ENCODE data around the gene ACADS.

ACADS gene

DNA sequence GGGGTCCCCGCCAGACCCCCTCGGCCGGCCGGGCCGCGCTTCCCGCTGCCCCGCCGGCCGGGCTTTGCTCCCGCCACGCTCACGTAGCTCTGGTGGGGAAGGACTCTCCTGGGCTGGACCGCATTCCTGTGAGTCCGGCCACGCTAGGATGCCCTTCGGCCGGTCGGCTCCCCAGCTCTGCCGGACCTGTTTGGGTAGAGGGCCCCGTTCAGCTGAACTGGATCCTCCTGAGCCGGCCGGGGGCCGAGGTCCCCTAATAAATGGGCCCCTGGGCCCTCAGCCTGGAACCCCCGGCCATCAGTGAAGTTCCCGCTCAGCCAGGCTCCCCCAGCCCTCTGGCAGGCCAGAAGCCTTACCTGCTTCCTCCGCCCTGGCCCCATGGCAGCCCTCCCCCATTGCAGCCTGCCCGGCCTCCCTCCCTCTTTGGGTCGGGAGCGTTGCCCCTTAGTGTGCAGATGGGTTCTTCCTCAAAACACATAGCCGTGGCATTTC lies 14.8 kb upstream of the ACADS start:
- peaks cover 20 to 25% of the 10 kb centered on the region in 2 donors for H3K4me1 Mint-ChIP-seq
- peak; percentile 49 to 56 for ATAC-seq (replicated peaks)
- no peaks in the 10 kb centered on the region for H3K27me3 Mint-ChIP-seq
- no peaks in the 10 kb centered on the region for H3K9me3 Mint-ChIP-seq
- DNase-seq: no peak
- peak overlapping the region; percentile 87 to 93 for H3K4me3 Mint-ChIP-seq
- peaks cover 8 to 19% of the 10 kb centered on the region in 2 donors for H3K36me3 Mint-ChIP-seq
- H3K27ac Mint-ChIP-seq: peak overlapping the region; percentile 82

GRCh38 chr12:120711411-120711810 lies 14.2 kb upstream of the ACADS start:
- no peak for DNase-seq
- ATAC-seq (replicated peaks): no peak
- Mint-ChIP-seq H3K27ac (peak overlapping the region; percentile 82), H3K4me3 (peak overlapping the region; percentile 87 to 93), H3K9me3 (no peaks in the 10 kb centered on the region), H3K27me3 (no peaks in the 10 kb centered on the region), H3K36me3 (peaks cover 12 to 18% of the 10 kb centered on the region in 2 donors), H3K4me1 (peaks cover 20 to 25% of the 10 kb centered on the region in 2 donors)

DNA sequence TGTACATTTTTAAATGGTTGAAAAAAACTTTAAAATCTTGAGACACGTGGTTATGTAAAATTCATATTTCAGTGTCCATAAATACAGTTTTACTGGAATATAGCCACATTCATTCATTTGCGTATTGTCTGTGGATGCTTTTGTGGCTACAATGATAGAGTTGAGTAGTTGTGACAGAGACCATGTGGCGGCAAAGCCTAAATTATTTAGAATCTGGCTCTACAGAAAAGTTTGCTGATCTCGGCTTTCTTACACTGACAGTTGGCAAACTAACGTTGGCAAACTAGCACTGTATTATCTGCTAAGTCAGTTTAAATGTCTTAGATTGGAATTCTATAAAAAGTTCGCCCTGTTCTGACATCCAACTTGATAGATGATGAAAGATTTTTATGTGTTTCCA lies 13.0 kb upstream of the ACADS start:
- no peaks in the 10 kb centered on the region for H3K9me3 Mint-ChIP-seq
- ATAC-seq (replicated peaks) (no peak), DNase-seq (no peak)
- H3K4me3 Mint-ChIP-seq: no peak overlapping the region
- H3K27me3 Mint-ChIP-seq: no peaks in the 10 kb centered on the region
- H3K27ac Mint-ChIP-seq: no peak overlapping the region
- peaks cover 20 to 25% of the 10 kb centered on the region in 2 donors for H3K4me1 Mint-ChIP-seq
- H3K36me3 Mint-ChIP-seq: peaks cover 18 to 23% of the 10 kb centered on the region in 2 donors

DNA sequence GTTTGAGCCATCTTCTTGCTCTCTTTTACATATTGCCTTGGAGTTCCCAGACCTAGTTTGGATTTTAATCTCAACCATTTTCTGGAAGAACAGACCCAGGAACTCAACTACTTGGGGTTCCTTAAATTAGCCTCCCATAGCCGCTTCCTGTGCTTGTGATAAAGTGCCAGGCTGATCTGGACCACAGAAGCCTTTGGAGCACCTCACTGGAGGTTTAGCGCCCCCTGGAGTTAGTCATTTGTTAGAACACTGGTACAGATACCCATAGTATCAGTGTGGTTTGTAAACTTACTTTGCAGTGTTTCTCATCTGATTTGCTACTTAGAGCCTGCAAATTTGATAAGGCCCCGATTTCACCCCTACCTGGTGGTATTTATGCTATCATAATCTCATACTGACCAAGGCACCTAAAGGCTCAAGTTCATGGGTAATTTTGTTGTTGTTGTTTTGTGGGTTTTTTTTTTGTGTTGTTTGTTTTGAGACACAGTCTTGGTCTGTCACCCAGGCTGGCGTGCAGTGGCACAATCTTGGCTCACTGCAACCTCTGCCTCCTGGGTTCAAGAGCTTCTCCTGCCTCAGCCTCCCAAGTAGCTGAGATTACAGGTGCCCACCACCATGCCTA lies 11.7 kb upstream of the ACADS start:
- Mint-ChIP-seq H3K27ac (no peak overlapping the region), H3K27me3 (no peaks in the 10 kb centered on the region), H3K4me3 (no peak overlapping the region), H3K9me3 (no peaks in the 10 kb centered on the region), H3K36me3 (peaks cover 27 to 31% of the 10 kb centered on the region in 2 donors), H3K4me1 (peaks cover 20 to 32% of the 10 kb centered on the region in 2 donors)
- DNase-seq: peak; percentile 53
- ATAC-seq (replicated peaks): peak; percentile 74 to 76

DNA sequence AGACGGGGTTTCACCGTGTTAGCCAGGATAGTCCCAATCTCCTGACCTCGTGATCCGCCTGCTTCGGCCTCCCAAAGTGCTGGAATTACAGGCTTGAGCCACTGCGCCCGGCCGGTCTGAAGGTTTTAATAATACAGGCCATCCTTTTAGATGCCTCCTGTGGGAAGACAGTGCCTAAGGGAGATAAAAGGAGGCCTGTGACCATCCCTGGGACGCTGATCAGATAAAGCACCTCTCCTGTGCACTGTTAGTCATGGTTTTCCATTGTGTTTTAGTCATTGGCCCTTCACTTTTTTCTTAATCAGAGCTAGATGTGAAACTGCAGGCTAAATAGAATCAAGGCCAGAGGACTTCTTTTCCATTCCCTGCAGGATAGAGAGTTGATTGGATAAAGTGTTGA lies 7.6 kb upstream of the ACADS start:
- ATAC-seq (replicated peaks) (no peak), DNase-seq (no peak)
- Mint-ChIP-seq H3K36me3 (peaks cover 52 to 65% of the 10 kb centered on the region in 2 donors), H3K27me3 (no peaks in the 10 kb centered on the region), H3K4me1 (peaks cover 18 to 41% of the 10 kb centered on the region in 2 donors), H3K27ac (no peak overlapping the region), H3K4me3 (no peak overlapping the region), H3K9me3 (no peaks in the 10 kb centered on the region)

DNA sequence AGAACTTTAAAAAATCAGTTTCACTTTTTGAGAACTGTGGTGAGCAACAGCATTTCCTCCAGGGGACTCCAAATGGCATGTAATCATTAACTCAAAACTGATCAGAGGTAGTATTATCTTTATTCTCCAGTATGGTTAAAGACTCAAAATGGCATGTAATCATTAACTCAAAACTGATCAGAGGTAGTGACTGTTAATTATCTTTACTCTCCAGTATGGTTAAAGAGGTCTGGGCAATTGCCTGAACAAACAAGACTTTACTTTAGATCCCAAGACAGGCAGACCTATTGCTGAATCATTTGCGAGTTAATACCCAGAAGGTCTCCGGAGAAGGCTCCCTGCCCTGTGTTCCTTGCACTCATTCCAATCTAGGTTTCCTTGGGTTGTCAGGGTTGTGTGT lies 6.6 kb upstream of the ACADS start:
- H3K36me3 Mint-ChIP-seq: peaks cover 54 to 66% of the 10 kb centered on the region in 2 donors
- peaks cover 13 to 35% of the 10 kb centered on the region in 2 donors for H3K4me1 Mint-ChIP-seq
- H3K9me3 Mint-ChIP-seq: no peaks in the 10 kb centered on the region
- H3K27ac Mint-ChIP-seq: no peak overlapping the region
- no peaks in the 10 kb centered on the region for H3K27me3 Mint-ChIP-seq
- no peak overlapping the region for H3K4me3 Mint-ChIP-seq
- peak in 1 of 2 donors; percentile 41 for ATAC-seq (replicated peaks)
- DNase-seq: no peak

GRCh38 chr12:120719496-120720233 lies 6.0 kb upstream of the ACADS start:
- H3K36me3 Mint-ChIP-seq: peaks cover 58 to 68% of the 10 kb centered on the region in 2 donors
- H3K27me3 Mint-ChIP-seq: no peaks in the 10 kb centered on the region
- no peak overlapping the region for H3K27ac Mint-ChIP-seq
- H3K9me3 Mint-ChIP-seq: no peaks in the 10 kb centered on the region
- H3K4me3 Mint-ChIP-seq: no peak overlapping the region
- ATAC-seq (replicated peaks) (no peak), DNase-seq (no peak)
- H3K4me1 Mint-ChIP-seq: peaks cover 13 to 39% of the 10 kb centered on the region in 2 donors

GRCh38 chr12:120720234-120720986 lies 5.2 kb upstream of the ACADS start:
- no peak for DNase-seq
- Mint-ChIP-seq H3K27ac (no peak overlapping the region), H3K4me1 (peaks cover 20 to 46% of the 10 kb centered on the region in 2 donors), H3K4me3 (no peak overlapping the region), H3K9me3 (no peaks in the 10 kb centered on the region), H3K27me3 (no peaks in the 10 kb centered on the region), H3K36me3 (peaks cover 56 to 62% of the 10 kb centered on the region in 2 donors)
- ATAC-seq (replicated peaks): no peak

DNA sequence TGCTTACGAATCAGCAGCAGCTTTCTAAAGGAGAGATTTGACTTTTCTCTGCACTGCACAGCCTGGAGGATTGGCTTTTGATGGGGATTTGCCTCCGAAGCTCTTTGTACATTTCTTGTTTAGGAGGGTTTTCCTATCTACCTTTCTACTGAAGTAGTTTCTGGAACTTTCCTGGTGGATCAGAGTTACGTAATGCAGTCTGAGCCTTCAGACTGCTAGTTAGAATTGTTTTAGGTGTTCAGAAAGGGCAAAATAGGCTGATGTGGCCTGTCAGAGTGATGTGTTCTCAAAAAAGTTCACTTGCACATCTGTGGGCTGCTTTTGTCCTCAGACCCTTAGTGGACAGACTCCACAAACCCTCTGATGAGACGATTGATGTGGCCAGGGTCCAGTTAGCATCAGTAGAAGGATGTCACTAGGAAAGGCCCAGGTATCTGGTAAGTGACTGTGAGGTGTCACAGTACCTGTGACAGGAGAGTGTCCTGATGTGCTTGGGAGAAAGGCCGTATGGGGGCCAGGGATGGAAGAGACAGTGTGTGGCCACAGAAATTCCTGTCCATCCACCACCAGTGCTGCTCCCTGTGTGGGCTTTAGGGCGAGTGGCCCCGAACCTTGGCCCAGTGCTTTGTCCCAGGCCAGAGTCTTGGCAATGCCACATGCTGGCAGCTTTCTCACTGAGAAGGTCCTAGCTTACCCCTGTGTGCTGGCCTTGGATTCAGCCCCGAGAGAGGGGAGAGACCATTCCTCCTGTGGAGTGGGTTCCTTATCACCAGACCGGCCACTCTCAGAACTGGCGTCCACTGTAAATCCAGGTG lies 4.4 kb upstream of the ACADS start:
- H3K4me3 Mint-ChIP-seq: no peak overlapping the region
- no peaks in the 10 kb centered on the region for H3K9me3 Mint-ChIP-seq
- H3K27me3 Mint-ChIP-seq: no peaks in the 10 kb centered on the region
- DNase-seq: no peak
- peaks cover 55 to 61% of the 10 kb centered on the region in 2 donors for H3K36me3 Mint-ChIP-seq
- ATAC-seq (replicated peaks): no peak
- no peak overlapping the region for H3K27ac Mint-ChIP-seq
- peaks cover 22 to 52% of the 10 kb centered on the region in 2 donors for H3K4me1 Mint-ChIP-seq

- H3K36me3 Mint-ChIP-seq: peaks cover 48 to 54% of the 10 kb centered on the region in 2 donors
- DNase-seq (no peak), ATAC-seq (replicated peaks) (no peak)
- H3K27ac Mint-ChIP-seq: no peak overlapping the region
- H3K27me3 Mint-ChIP-seq: no peaks in the 10 kb centered on the region
- peaks cover 24 to 56% of the 10 kb centered on the region in 2 donors for H3K4me1 Mint-ChIP-seq
- H3K4me3 Mint-ChIP-seq: no peak overlapping the region
- H3K9me3 Mint-ChIP-seq: no peaks in the 10 kb centered on the region
Observed at GRCh38 chr12:120721866-120722265, 3.8 kb upstream of the ACADS start.

DNA sequence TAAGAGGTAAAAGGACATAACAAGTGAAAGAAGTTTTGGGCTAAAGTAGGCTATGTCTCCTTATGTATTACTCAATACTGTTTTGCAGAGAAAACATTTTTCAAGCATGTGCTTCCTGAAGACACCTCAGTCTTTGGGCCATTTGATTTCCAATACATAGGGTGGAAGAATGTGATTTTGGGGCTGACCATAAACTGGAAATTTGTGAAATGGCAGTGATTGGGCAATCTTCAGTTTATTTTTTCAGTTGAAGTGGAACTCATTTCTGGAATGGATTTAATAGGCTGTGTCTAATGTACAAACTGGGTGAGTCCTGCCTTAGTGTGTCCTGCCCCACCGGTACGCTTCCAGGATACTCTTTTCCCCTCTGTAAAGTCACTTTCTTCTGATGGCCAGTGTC lies 2.8 kb upstream of the ACADS start:
- peaks cover 45 to 54% of the 10 kb centered on the region in 2 donors for H3K36me3 Mint-ChIP-seq
- no peaks in the 10 kb centered on the region for H3K27me3 Mint-ChIP-seq
- H3K27ac Mint-ChIP-seq: no peak overlapping the region
- H3K4me1 Mint-ChIP-seq: peaks cover 24 to 56% of the 10 kb centered on the region in 2 donors
- H3K9me3 Mint-ChIP-seq: no peaks in the 10 kb centered on the region
- ATAC-seq (replicated peaks) (no peak), DNase-seq (no peak)
- H3K4me3 Mint-ChIP-seq: no peak overlapping the region

DNA sequence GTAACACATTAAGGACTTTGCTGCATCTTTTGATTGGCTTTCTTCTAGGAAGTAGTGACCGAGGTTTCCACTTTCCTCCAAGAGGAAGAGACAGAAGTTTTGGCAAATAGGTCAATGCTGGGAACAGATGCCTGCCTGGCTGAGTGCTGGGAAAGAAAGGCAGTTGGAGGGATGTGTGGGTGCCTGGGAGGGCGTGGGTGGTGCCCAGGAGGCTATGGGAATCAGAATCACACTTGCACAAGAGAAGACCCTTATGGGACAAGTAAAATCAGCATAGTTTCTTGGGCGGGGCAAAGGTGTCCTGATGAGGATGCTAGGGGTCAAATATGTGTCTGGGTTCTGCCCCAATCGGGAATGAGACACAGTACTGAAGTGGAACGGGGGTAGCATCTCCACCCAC lies 906 bp upstream of the ACADS start:
- ATAC-seq (replicated peaks) (no peak), DNase-seq (no peak)
- no peak overlapping the region for H3K27ac Mint-ChIP-seq
- H3K4me1 Mint-ChIP-seq: peaks cover 21 to 41% of the 10 kb centered on the region in 2 donors
- H3K4me3 Mint-ChIP-seq: peak overlapping the region; percentile 92 to 95
- no peaks in the 10 kb centered on the region for H3K27me3 Mint-ChIP-seq
- H3K9me3 Mint-ChIP-seq: no peaks in the 10 kb centered on the region
- peaks cover 38 to 46% of the 10 kb centered on the region in 2 donors for H3K36me3 Mint-ChIP-seq

DNA sequence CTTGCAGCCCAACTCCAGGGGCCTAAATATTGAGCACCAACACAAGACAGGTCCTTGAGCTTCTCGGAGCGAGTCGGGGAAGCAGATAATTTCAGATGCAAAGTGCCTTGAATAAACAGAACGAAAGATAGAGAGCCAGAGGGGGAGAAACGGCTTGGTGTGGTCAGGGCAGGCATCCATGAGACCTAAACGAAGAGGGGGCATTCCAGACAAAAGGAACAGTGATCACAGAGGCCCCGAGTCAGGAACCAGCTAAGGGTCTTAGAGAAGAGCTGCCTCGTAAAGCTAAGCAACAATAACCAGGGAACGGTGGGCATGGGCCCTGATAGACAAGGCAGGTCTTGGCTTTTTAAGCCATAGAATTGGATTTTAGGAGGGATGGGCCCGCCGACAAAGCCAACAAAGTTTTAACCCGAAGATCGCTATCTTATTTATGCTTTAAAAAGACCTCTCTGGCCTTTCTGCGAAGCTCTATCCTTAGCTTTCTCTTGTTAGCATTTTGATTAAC lies 421 bp upstream of the ACADS start:
- Mint-ChIP-seq H3K9me3 (no peaks in the 10 kb centered on the region), H3K36me3 (peaks cover 36 to 45% of the 10 kb centered on the region in 2 donors), H3K4me1 (peaks cover 21 to 37% of the 10 kb centered on the region in 2 donors), H3K27ac (no peak overlapping the region), H3K27me3 (no peaks in the 10 kb centered on the region), H3K4me3 (peak overlapping the region; percentile 92 to 95)
- DNase-seq (no peak), ATAC-seq (replicated peaks) (peak in 1 of 2 donors; percentile 3)

DNA sequence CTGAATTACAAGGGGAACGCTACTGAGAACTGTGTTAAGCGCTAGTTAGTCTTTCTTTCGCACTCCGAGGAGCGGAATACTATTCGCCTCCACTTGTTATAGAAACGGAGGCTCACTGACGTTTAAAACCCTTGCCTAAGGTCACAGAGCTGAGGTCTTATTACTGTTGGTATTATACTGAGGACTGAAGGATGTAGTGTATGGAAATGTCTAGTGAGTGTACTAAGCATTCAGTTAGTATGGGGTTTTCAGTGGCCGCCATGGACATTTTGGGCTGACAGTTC lies 826 bp downstream of the ACADS start:
- peaks cover 19 to 31% of the 10 kb centered on the region in 2 donors for H3K4me1 Mint-ChIP-seq
- peak overlapping the region; percentile 90 for H3K27ac Mint-ChIP-seq

More for the DNA sequence above, 826 bp downstream of the ACADS start:
- Mint-ChIP-seq H3K36me3 (peaks cover 32 to 42% of the 10 kb centered on the region in 2 donors), H3K4me3 (peak overlapping the region; percentile 92 to 95), H3K9me3 (no peaks in the 10 kb centered on the region), H3K27me3 (no peaks in the 10 kb centered on the region)
- no peak for ATAC-seq (replicated peaks)
- DNase-seq: no peak
